Kidney epithelial cell (primary cell): ENCODE measurements around the gene IQGAP1. TPM values are rescaled to one million over a fixed set of nuclear protein-coding genes. Genes with fewer than 3 reads are reported as not detected.

Source experiments
- DNase-seq: peaks from one replicate; pipeline ENCODE4 v3.0.0-alpha.2; 2010; ENCODE audit warnings: low read depth
- H3K27me3 ChIP-seq: 2 replicates; pipeline ENCODE4 v1.6.0; 2011; ENCODE audit warnings: low read length; ENCODE audit not compliant: control insufficient read depth, insufficient read depth
- H3K36me3 ChIP-seq: 2 replicates; pipeline ENCODE4 v1.5.1; 2011; ENCODE audit warnings: low read length; ENCODE audit not compliant: control insufficient read depth, insufficient read depth
- H3K4me3 ChIP-seq: 2 replicates; pipeline ENCODE4 v1.5.1; 2011; ENCODE audit warnings: low read depth, mild to moderate bottlenecking, control low read depth, low read length
- CTCF ChIP-seq: IDR thresholded peaks from 2 replicates; pipeline ENCODE4 v1.5.1; 2011; ENCODE audit warnings: mild to moderate bottlenecking, moderate library complexity, low read length, control low read depth, inconsistent platforms; ENCODE audit not compliant: insufficient read depth, poor library complexity, severe bottlenecking
- total RNA-seq: library from RNA; depleted of rRNA; stranded (reverse); fragments of >200 nt; gene quantifications from 2 replicates; pipeline ENCODE4 v1.2.3, GENCODE V29; 2015

IQGAP1 gene
- total RNA-seq, 1 donor from 2014 or later = 197 TPM

DNA sequence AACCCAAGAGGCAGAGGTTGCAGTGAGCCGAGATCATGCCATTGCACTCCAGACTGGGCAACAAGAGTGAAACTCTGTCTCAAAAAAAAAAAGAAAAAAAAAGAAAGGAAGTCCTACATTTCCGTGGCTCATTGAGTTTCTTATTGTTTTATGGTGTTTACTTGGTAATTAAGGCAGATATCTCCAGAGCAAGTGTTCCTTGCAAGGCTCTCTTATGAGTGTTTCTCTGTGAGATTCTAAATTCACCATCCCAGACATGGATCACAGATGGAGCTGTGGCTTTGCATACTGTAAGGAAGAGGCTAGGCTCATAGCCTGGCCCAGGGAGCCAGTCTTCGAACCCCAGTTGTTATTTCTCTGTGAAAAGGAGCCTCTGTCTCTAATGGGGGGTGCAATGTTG is 53.0 kb downstream of the IQGAP1 start:
- TF ChIP-seq CTCF = no peak
- peaks cover 2% of the 10 kb centered on the region for H3K36me3 ChIP-seq
- no peaks in the 10 kb centered on the region for H3K27me3 ChIP-seq
- no peak overlapping the region for H3K4me3 ChIP-seq
- DNase-seq = no peak

- no peaks in the 10 kb centered on the region for H3K27me3 ChIP-seq
- no peak for TF ChIP-seq CTCF
- no peak overlapping the region for H3K4me3 ChIP-seq
- peaks cover 2% of the 10 kb centered on the region for H3K36me3 ChIP-seq
- DNase-seq = no peak
Measured at GRCh38 chr15:90442423-90442822, 54.4 kb downstream of the IQGAP1 start.

DNA sequence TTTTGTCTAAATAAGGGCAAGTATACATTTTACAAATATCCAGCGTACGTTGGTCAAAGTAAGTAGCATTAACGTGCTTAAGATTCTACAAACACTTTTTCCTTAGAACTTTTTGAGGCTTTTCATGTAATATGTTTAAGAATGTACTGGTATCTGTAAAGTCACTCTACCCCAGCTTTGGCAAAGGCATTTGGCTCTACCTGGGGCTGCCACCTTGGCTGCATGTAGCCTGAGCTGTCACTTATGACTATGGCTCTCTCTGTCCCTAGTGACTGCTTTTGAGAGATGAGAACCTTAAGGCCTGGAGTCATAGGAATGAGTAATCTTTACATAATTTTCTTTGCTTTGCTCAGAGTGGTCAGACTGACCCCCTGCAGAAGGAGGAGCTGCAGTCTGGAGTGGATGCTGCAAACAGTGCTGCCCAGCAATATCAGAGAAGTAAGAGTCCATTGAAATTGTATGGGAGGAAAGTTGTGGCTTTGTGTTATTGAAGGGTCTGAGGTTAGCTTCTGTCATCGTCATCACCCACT is 61.2 kb downstream of the IQGAP1 start:
- Histone ChIP-seq H3K4me3 (no peak overlapping the region), H3K36me3 (peaks cover 1% of the 10 kb centered on the region), H3K27me3 (no peaks in the 10 kb centered on the region)
- TF ChIP-seq CTCF = no peak
- no peak for DNase-seq

- Histone ChIP-seq H3K27me3 (no peaks in the 10 kb centered on the region), H3K4me3 (no peak overlapping the region), H3K36me3 (peaks cover 1% of the 10 kb centered on the region)
- no peak for TF ChIP-seq CTCF
- no peak for DNase-seq
Measured at GRCh38 chr15:90451053-90451850, 63.2 kb downstream of the IQGAP1 start.

DNA sequence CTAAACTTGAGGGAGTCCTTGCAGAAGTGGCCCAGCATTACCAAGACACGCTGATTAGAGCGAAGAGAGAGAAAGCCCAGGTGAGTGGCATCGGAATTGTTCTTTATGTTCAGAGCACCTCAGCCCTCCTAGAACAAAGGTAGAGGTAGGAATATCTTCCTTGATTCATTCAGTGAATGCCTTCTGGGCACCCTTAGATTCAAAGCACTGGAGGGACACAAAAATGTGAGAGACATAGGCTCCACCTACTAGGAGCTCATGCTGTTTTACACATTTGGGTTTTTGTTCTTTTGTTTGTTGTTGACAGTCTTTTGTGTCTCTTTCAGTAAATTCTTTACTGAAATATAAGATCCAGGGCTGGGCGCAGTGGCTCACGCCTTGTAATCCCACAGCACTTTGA is 68.2 kb downstream of the IQGAP1 start:
- no peak for DNase-seq
- peaks cover 1% of the 10 kb centered on the region for H3K36me3 ChIP-seq
- TF ChIP-seq CTCF = no peak
- no peak overlapping the region for H3K4me3 ChIP-seq
- no peaks in the 10 kb centered on the region for H3K27me3 ChIP-seq

- Histone ChIP-seq H3K4me3 (no peak overlapping the region), H3K36me3 (no peaks in the 10 kb centered on the region), H3K27me3 (no peaks in the 10 kb centered on the region)
- TF ChIP-seq CTCF = no peak
- DNase-seq = no peak
Measured at GRCh38 chr15:90458061-90458460, 70.0 kb downstream of the IQGAP1 start.
